ENCODE results near the gene QRFP. TPM values are rescaled to one million over a fixed set of nuclear protein-coding genes. Genes with fewer than 3 reads are reported as not detected.

The QRFP gene
- total RNA-seq, 1 donor from 2014 or later = under 0.01 TPM

Other genes starting within 250 kb of the QRFP start
- 0.41 TPM for gene PRDM12, start 232.2 kb downstream of the QRFP start, total RNA-seq
- 48.5 TPM for gene EXOSC2, start 203.0 kb downstream of the QRFP start, total RNA-seq
- gene ABL1, start 61.6 kb downstream of the QRFP start, total RNA-seq = 21.6 TPM
- gene FIBCD1, start 42.4 kb upstream of the QRFP start, total RNA-seq = 0.82 TPM
- 2.4 TPM for gene LAMC3, start 112.4 kb upstream of the QRFP start, total RNA-seq
- 16.3 TPM for gene AIF1L, start 199.7 kb upstream of the QRFP start, total RNA-seq
- 9.0 TPM for gene NUP214, start 228.8 kb upstream of the QRFP start, total RNA-seq

Measured in frontal cortex (tissue), 1 donor.